ENCODE data around the gene CASP6.

DNA sequence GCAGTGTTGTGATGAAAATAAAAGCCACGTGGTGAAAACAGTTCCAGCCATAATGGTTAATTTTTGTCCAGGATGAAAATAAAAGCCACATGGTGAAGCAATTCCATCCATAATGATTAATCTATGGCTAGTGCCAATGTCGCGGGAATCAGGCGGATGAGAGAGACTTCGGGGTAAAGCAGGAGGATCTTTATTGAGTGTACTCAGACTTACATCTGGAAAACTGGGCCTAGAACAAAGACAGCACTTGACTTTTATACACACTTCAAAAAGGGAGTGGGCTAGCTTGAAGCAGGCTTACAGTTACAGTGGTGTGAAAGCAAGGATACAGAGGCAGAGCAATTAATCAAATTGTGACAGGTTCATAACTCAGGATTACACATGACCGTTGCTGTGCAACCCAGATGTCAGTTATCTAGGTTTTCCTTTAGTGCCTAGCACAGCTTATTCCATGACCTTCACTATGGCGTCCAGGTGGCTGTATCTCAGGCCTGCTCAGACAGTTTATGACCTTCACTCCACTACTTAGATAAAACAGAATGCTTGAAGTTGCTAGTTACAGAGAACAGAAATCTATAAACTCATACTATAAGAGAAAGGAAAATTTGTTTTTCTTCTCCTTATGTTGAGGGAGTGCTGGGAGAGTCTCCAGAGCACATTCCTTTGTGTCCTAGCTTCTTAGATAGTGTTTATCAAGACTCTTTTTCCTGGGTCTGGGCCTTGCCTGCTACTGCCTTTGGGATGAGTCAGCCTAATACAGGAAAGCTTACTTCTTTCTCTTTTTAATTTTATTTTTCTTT is 32.5 kb upstream of the CASP6 start:
- TF ChIP-seq, protein P1, sequence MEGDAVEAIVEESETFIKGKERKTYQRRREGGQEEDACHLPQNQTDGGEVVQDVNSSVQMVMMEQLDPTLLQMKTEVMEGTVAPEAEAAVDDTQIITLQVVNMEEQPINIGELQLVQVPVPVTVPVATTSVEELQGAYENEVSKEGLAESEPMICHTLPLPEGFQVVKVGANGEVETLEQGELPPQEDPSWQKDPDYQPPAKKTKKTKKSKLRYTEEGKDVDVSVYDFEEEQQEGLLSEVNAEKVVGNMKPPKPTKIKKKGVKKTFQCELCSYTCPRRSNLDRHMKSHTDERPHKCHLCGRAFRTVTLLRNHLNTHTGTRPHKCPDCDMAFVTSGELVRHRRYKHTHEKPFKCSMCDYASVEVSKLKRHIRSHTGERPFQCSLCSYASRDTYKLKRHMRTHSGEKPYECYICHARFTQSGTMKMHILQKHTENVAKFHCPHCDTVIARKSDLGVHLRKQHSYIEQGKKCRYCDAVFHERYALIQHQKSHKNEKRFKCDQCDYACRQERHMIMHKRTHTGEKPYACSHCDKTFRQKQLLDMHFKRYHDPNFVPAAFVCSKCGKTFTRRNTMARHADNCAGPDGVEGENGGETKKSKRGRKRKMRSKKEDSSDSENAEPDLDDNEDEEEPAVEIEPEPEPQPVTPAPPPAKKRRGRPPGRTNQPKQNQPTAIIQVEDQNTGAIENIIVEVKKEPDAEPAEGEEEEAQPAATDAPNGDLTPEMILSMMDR (IDR thresholded peaks at IDR 0.05): no peak
- no peak for TF ChIP-seq POLR2A (IDR thresholded peaks at IDR 0.05)

Data from heart left ventricle (tissue), 13 donors.